ENCODE measurements around the gene L3HYPDH. TPM values are rescaled to one million over a fixed set of nuclear protein-coding genes. Genes with fewer than 3 reads are reported as not detected.

Gene L3HYPDH
- total and polyA plus RNA-seq, 2 donors (not counting 3 experiments of a cell fraction or from before 2014, with no cell fraction given) = 26.2 to 30.2 TPM

DNA sequence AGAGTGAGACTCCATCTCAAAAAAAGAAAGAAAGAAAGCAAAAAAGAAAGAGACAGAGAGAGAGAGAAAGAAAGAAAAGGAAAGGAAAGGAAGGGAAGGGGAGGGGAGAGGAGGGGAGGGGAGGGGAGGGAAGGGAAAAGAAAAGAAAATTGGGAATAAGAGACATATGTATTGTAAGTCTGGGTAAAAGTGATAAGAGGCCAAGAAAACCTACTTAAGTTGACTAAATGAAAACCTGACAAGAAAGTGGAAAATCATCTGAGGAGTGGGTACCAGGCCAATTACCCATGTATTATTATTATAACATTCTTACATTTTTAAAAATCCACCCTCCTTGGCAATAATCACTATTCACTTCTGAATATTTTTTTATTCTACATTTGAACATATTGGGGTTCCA, 46.1 kb upstream of the L3HYPDH start:
- DNase-seq (ENCODE audit: low read depth, low spot score) = no peak
- intact Hi-C loops (cut with micrococcal nuclease) = no loop called here
- Histone ChIP-seq H3K4me1 (ENCODE audit: control insufficient read depth, extremely low read depth, insufficient read depth, low read length) (no peaks in the 10 kb centered on the region), H3K4me2 (ENCODE audit: insufficient read depth, low read length) (no peak overlapping the region), H3K27me3 (ENCODE audit: control insufficient read depth in 2 of 2, insufficient read depth in 2 of 2, low read length in 2 of 2) (peaks cover 0 to 7% of the 10 kb centered on the region in 2 experiments), H2AFZ (ENCODE audit: low read depth, low read length) (no peak overlapping the region), H3K79me2 (ENCODE audit: control insufficient read depth, insufficient read depth, low read length) (no peaks in the 10 kb centered on the region), H4K20me1 (replicated peaks; ENCODE audit: control insufficient read depth, extremely low read depth, insufficient read depth, low read length) (no peaks in the 10 kb centered on the region), H3K4me3 (replicated peaks in 1 of 3; ENCODE audit: insufficient read depth in 1 of 3, low read depth in 1 of 3, low read length in 3 of 3) (no peak overlapping the region), H3K9ac (replicated peaks; ENCODE audit: extremely low read depth, insufficient read depth, low read length) (no peak overlapping the region), H3K36me3 (ENCODE audit: control insufficient read depth in 2 of 2, extremely low read depth in 1 of 2, insufficient read depth in 2 of 2, low read length in 2 of 2) (no peaks in the 10 kb centered on the region), H3K9me3 (replicated peaks; ENCODE audit: control insufficient read depth, insufficient read depth, low read length) (no peaks in the 10 kb centered on the region), H3K9me1 (replicated peaks; ENCODE audit: control insufficient read depth, extremely low read depth, insufficient read depth, low read length) (no peaks in the 10 kb centered on the region), H3K27ac (ENCODE audit: insufficient read depth, low read depth, low read length) (no peak overlapping the region)
- dilution Hi-C loops (cut with MboI; ENCODE audit: extremely low pct_ligation_motif_present, low sequenced_read_pairs) = no loop called here
- ChIA-PET POLR2A (no interaction called here), CTCF (no interaction called here)
- FAIRE-seq = no peak
- BruUV-seq (replicated peaks) = no TSS peak
- no peak for TF ChIP-seq POLR2AphosphoS5 (IDR thresholded peaks at IDR 0.05; ENCODE audit: insufficient read depth, low read depth, low read length)
- TF ChIP-seq, protein P1, sequence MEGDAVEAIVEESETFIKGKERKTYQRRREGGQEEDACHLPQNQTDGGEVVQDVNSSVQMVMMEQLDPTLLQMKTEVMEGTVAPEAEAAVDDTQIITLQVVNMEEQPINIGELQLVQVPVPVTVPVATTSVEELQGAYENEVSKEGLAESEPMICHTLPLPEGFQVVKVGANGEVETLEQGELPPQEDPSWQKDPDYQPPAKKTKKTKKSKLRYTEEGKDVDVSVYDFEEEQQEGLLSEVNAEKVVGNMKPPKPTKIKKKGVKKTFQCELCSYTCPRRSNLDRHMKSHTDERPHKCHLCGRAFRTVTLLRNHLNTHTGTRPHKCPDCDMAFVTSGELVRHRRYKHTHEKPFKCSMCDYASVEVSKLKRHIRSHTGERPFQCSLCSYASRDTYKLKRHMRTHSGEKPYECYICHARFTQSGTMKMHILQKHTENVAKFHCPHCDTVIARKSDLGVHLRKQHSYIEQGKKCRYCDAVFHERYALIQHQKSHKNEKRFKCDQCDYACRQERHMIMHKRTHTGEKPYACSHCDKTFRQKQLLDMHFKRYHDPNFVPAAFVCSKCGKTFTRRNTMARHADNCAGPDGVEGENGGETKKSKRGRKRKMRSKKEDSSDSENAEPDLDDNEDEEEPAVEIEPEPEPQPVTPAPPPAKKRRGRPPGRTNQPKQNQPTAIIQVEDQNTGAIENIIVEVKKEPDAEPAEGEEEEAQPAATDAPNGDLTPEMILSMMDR (IDR thresholded peaks at IDR 0.05; ENCODE audit: extremely low read depth in 1 of 2, insufficient read depth in 1 of 2, low read depth in 1 of 2, low read length in 2 of 2) = no peak
- no peak for TF ChIP-seq GATA2 (IDR thresholded peaks at IDR 0.05; ENCODE audit: insufficient read depth, insufficient read length, low read depth, low read length)
- no peak for TF ChIP-seq FOS (IDR thresholded peaks at IDR 0.05; ENCODE audit: borderline replicate concordance, insufficient read depth, low read length)
- no peak for TF ChIP-seq MYC (IDR thresholded peaks at IDR 0.05; ENCODE audit: low read depth, low read length)
- no peak for TF ChIP-seq JUN (IDR thresholded peaks at IDR 0.05; ENCODE audit: borderline replicate concordance, insufficient read depth, insufficient read length, low read depth)
- TF ChIP-seq, protein P2, sequence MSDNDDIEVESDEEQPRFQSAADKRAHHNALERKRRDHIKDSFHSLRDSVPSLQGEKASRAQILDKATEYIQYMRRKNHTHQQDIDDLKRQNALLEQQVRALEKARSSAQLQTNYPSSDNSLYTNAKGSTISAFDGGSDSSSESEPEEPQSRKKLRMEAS (IDR thresholded peaks at IDR 0.05; ENCODE audit: insufficient read depth, insufficient read length) = no peak
- TF ChIP-seq EZH2 (IDR thresholded peaks at IDR 0.05; ENCODE audit: borderline replicate concordance, low read depth, low read length, severe bottlenecking) = no peak
- TF ChIP-seq POLR2A (IDR thresholded peaks at IDR 0.05; ENCODE audit: low read depth, low read length) = no peak

Measured in endothelial cell of umbilical vein (primary cell).